Measurements from ENCODE around the gene LRFN4. TPM values are rescaled to one million over a fixed set of nuclear protein-coding genes. Genes with fewer than 3 reads are reported as not detected.

The LRFN4 gene
- total and polyA plus RNA-seq, 2 of the 13 experiments (the other 11 are each of a cell fraction or from before 2014, with no cell fraction given): 1.3 to 6.8 TPM

DNA sequence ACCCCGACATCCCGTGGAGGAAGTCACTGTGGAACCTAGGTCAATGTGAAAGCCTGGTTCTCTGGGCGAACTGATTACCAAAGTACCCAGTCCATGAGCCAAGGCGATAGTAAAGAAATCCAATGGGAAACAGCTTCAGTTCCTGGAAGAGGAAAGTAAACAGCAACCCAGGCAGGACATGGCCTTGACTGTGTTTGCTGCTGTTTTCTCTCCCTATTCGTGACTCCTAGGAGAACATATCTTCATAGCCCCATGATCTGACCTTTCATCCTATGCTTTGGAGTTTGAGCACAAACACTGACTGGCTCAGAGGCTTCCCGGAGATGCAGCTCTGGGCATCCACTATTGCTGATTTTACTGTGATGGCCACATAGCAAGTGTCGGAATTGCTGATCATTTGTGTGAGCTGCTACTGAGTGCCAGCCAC is 45.1 kb downstream of the LRFN4 start (continued):
- TF ChIP-seq, protein P1, sequence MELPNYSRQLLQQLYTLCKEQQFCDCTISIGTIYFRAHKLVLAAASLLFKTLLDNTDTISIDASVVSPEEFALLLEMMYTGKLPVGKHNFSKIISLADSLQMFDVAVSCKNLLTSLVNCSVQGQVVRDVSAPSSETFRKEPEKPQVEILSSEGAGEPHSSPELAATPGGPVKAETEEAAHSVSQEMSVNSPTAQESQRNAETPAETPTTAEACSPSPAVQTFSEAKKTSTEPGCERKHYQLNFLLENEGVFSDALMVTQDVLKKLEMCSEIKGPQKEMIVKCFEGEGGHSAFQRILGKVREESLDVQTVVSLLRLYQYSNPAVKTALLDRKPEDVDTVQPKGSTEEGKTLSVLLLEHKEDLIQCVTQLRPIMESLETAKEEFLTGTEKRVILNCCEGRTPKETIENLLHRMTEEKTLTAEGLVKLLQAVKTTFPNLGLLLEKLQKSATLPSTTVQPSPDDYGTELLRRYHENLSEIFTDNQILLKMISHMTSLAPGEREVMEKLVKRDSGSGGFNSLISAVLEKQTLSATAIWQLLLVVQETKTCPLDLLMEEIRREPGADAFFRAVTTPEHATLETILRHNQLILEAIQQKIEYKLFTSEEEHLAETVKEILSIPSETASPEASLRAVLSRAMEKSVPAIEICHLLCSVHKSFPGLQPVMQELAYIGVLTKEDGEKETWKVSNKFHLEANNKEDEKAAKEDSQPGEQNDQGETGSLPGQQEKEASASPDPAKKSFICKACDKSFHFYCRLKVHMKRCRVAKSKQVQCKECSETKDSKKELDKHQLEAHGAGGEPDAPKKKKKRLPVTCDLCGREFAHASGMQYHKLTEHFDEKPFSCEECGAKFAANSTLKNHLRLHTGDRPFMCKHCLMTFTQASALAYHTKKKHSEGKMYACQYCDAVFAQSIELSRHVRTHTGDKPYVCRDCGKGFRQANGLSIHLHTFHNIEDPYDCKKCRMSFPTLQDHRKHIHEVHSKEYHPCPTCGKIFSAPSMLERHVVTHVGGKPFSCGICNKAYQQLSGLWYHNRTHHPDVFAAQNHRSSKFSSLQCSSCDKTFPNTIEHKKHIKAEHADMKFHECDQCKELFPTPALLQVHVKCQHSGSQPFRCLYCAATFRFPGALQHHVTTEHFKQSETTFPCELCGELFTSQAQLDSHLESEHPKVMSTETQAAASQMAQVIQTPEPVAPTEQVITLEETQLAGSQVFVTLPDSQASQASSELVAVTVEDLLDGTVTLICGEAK (IDR thresholded peaks at IDR 0.05): no peak
- TF ChIP-seq, protein P1 (CRISPR knock-in tag; IDR thresholded peaks at IDR 0.05): peak; percentile 60; the same call in 1 of the 2 replicates
- TF ChIP-seq, protein P2, sequence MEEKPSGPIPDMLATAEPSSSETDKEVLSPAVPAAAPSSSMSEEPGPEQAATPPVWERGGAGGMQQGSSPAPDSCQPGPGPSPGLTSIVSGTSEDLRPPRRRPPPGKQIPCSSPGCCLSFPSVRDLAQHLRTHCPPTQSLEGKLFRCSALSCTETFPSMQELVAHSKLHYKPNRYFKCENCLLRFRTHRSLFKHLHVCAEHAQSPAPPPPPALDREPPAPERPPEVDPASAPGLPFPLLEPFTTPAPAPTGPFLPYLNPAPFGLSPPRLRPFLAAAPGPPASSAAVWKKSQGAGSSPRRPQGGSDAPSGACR (CRISPR knock-in tag; IDR thresholded peaks at IDR 0.05): peak; percentile 71; the same call in 1 of the 2 replicates
- TF ChIP-seq PHF20 (CRISPR knock-in tag; IDR thresholded peaks at IDR 0.05): no peak
- peak; percentile 73 for TF ChIP-seq ZNF121 (CRISPR knock-in tag; IDR thresholded peaks at IDR 0.05)
- TF ChIP-seq IRF2 (CRISPR knock-in tag; IDR thresholded peaks at IDR 0.05): peak; percentile 94
- no peak for TF ChIP-seq NR1H2 (CRISPR knock-in tag; IDR thresholded peaks at IDR 0.05; ENCODE audit: borderline replicate concordance, low read depth)
- TF ChIP-seq, protein P3, sequence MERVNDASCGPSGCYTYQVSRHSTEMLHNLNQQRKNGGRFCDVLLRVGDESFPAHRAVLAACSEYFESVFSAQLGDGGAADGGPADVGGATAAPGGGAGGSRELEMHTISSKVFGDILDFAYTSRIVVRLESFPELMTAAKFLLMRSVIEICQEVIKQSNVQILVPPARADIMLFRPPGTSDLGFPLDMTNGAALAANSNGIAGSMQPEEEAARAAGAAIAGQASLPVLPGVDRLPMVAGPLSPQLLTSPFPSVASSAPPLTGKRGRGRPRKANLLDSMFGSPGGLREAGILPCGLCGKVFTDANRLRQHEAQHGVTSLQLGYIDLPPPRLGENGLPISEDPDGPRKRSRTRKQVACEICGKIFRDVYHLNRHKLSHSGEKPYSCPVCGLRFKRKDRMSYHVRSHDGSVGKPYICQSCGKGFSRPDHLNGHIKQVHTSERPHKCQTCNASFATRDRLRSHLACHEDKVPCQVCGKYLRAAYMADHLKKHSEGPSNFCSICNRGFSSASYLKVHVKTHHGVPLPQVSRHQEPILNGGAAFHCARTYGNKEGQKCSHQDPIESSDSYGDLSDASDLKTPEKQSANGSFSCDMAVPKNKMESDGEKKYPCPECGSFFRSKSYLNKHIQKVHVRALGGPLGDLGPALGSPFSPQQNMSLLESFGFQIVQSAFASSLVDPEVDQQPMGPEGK (CRISPR knock-in tag; IDR thresholded peaks at IDR 0.05): peak; percentile 76; the same call in 1 of the 2 replicates
- TF ChIP-seq, protein P4, sequence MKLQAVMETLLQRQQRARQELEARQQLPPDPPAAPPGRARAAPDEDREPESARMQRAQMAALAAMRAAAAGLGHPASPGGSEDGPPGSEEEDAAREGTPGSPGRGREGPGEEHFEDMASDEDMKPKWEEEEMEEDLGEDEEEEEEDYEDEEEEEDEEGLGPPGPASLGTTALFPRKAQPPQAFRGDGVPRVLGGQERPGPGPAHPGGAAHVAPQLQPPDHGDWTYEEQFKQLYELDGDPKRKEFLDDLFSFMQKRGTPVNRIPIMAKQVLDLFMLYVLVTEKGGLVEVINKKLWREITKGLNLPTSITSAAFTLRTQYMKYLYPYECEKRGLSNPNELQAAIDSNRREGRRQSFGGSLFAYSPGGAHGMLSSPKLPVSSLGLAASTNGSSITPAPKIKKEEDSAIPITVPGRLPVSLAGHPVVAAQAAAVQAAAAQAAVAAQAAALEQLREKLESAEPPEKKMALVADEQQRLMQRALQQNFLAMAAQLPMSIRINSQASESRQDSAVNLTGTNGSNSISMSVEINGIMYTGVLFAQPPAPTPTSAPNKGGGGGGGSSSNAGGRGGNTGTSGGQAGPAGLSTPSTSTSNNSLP (IDR thresholded peaks at IDR 0.05; ENCODE audit: low read depth, low read length): peak; percentile 81
- TF ChIP-seq, protein P5, sequence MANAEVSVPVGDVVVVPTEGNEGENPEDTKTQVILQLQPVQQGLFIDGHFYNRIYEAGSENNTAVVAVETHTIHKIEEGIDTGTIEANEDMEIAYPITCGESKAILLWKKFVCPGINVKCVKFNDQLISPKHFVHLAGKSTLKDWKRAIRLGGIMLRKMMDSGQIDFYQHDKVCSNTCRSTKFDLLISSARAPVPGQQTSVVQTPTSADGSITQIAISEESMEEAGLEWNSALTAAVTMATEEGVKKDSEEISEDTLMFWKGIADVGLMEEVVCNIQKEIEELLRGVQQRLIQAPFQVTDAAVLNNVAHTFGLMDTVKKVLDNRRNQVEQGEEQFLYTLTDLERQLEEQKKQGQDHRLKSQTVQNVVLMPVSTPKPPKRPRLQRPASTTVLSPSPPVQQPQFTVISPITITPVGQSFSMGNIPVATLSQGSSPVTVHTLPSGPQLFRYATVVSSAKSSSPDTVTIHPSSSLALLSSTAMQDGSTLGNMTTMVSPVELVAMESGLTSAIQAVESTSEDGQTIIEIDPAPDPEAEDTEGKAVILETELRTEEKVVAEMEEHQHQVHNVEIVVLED (CRISPR knock-in tag; IDR thresholded peaks at IDR 0.05; ENCODE audit: borderline replicate concordance): peak; percentile 60; the same call in 1 of the 2 replicates
- TF ChIP-seq, protein P6, sequence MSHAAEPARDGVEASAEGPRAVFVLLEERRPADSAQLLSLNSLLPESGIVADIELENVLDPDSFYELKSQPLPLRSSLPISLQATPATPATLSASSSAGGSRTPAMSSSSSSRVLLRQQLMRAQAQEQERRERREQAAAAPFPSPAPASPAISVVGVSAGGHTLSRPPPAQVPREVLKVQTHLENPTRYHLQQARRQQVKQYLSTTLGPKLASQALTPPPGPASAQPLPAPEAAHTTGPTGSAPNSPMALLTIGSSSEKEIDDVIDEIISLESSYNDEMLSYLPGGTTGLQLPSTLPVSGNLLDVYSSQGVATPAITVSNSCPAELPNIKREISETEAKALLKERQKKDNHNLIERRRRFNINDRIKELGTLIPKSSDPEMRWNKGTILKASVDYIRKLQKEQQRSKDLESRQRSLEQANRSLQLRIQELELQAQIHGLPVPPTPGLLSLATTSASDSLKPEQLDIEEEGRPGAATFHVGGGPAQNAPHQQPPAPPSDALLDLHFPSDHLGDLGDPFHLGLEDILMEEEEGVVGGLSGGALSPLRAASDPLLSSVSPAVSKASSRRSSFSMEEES (CRISPR knock-in tag; IDR thresholded peaks at IDR 0.05): peak; percentile 90
